GM19372 (cell line): ENCODE measurements around the gene KLHL21.
A peak's percentile ranks its signal among the peaks of the same experiment; 100 is the strongest.
"Not testable (repeated sequence)": the region's sequence is repeated elsewhere in the genome, so short reads cannot be mapped to it uniquely, and the experiment has no call there.

Experiments
- ATAC-seq: cut with Tn5 transposase; IDR thresholded peaks from one replicate; pipeline ENCODE4 v1.9.1; 2021; ENCODE audit warnings: mild to moderate bottlenecking, low read depth, moderate library complexity; ENCODE audit not compliant: unreplicated experiment

KLHL21 gene

GRCh38 chr1:6560267-6560666 is 42.4 kb downstream of the KLHL21 start:
- no peak for ATAC-seq

- ATAC-seq, result not testable (repeated sequence)
These were observed 43.5 kb downstream of the KLHL21 start for GRCh38 chr1:6559161-6559560.

- ATAC-seq, result no peak
These were observed 45.1 kb downstream of the KLHL21 start for GRCh38 chr1:6557597-6557996.

GRCh38 chr1:6554907-6555778 is 47.5 kb downstream of the KLHL21 start, which contains the start of gene TAS1R1:
Gene TAS1R1, plus strand, starts transcription at chr1:6555307. Its CDS starts 67 bp downstream, at chr1:6555374.
- no peak for ATAC-seq

GRCh38 chr1:6554031-6554906 is 48.4 kb downstream of the KLHL21 start, which contains the start of gene NOL9:
Gene NOL9, minus strand, starts transcription at chr1:6554513. Its CDS starts 11 bp downstream, at chr1:6554502.
- ATAC-seq, result peak; percentile 92

- ATAC-seq, result no peak
These were observed 55.4 kb downstream of the KLHL21 start for GRCh38 chr1:6547301-6547700.

- ATAC-seq, result no peak
These were observed 56.3 kb downstream of the KLHL21 start for GRCh38 chr1:6546326-6546725.

- ATAC-seq, result no peak
These were observed 57.2 kb downstream of the KLHL21 start for GRCh38 chr1:6545276-6546112.

GRCh38 chr1:6544831-6545230 is 57.8 kb downstream of the KLHL21 start:
- no peak for ATAC-seq
